Breast epithelium (tissue), 4 donors: ENCODE data around the gene PRAC2. TPM values are rescaled to one million over a fixed set of nuclear protein-coding genes. Genes with fewer than 3 reads are reported as not detected.

Experiments
- DNase-seq, 2 donors: peaks; one replicate each; pipeline ENCODE4 v3.0.0-alpha.2; 2019; ENCODE audit warnings: low spot score in 2 of 2
- H3K27ac ChIP-seq, 2 donors: fragments of 200-600 bp; sonication (generic) in 1 of 2; one replicate each; pipeline ENCODE4 v1.5.1; 2016 to 2019; ENCODE audit warnings: mild to moderate bottlenecking in 1 of 2
- H3K27me3 ChIP-seq, 2 donors: fragments of 200-600 bp; sonication (generic) in 1 of 2; one replicate each; pipeline versions ENCODE4 v1.5.1 to v1.6.0; 2017 to 2019; ENCODE audit warnings: control low read depth in 1 of 2, mild to moderate bottlenecking in 1 of 2
- H3K36me3 ChIP-seq: fragments of 200-600 bp; one replicate; pipeline ENCODE4 v1.5.1; 2019
- H3K4me1 ChIP-seq, 2 donors: fragments of 200-600 bp; sonication (generic); one replicate each; pipeline ENCODE4 v1.5.1; 2016 to 2019; ENCODE audit warnings: control low read depth in 1 of 2
- H3K4me3 ChIP-seq, 3 donors: fragments of 200-600 bp; sonication (generic); 1 replicate in 2 of 3; 2 replicates in 1 of 3; pipeline ENCODE4 v1.5.1; 2016 to 2019; ENCODE audit warnings: mild to moderate bottlenecking in 3 of 3, moderate library complexity in 2 of 3
- H3K9me3 ChIP-seq, 2 donors: fragments of 200-600 bp; sonication (generic) in 1 of 2; one replicate each; pipeline ENCODE4 v1.5.1; 2016 to 2019; ENCODE audit warnings: control low read depth in 1 of 2
- CTCF ChIP-seq, 3 donors: fragments of 450-650 bp; IDR thresholded peaks; one replicate each; pipeline ENCODE4 v1.5.1; 2016 to 2017; ENCODE audit warnings: antibody characterized with exemption in 3 of 3, mild to moderate bottlenecking in 3 of 3, moderate library complexity in 3 of 3
- POLR2A ChIP-seq: fragments of 450-650 bp; IDR thresholded peaks from one replicate; pipeline ENCODE4 v1.6.1; 2016; ENCODE audit warnings: antibody characterized with exemption, mild to moderate bottlenecking, moderate library complexity
- POLR2AphosphoS5 ChIP-seq, 3 donors: sonication (generic); formaldehyde crosslinking; IDR thresholded peaks; one replicate each; pipeline ENCODE4 v1.6.1; 2017; ENCODE audit warnings: antibody characterized with exemption in 3 of 3
- intact Hi-C: fragments of 100-400 bp; cut with DNase I; formaldehyde crosslinking; loops from one replicate; pipeline ENCODE4 v1.15.1; 2023; ENCODE audit warnings: low total_unique reads
- total RNA-seq, 3 donors: library from RNA; depleted of rRNA; stranded (reverse); fragments of >200 nt; gene quantifications; one replicate each; pipeline ENCODE4 v1.1.0, GENCODE V29; 2016

PRAC2 gene
- total RNA-seq, 3 donors from 2014 or later = not detected

GRCh38 chr17:48721009-48721402 is 2.0 kb upstream of the PRAC2 start:
- intact Hi-C loops = loop anchor here (5.0 kb wide), 1 partner anchor 669 kb away; no protein-coding TSS in a partner anchor
- DNase-seq = no peak
- Histone ChIP-seq H3K27me3 (peaks cover 8 to 100% of the 10 kb centered on the region in 2 donors), H3K9me3 (no peaks in the 10 kb centered on the region), H3K27ac (no peak overlapping the region), H3K36me3 (no peaks in the 10 kb centered on the region), H3K4me3 (no peak overlapping the region), H3K4me1 (no peaks in the 10 kb centered on the region)
- TF ChIP-seq CTCF (IDR thresholded peaks at IDR 0.05) = no peak
- no peak for TF ChIP-seq POLR2A
- TF ChIP-seq POLR2AphosphoS5 (IDR thresholded peaks at IDR 0.05) = no peak

GRCh38 chr17:48722201-48722907 is 631 bp upstream of the PRAC2 start, which contains the start of gene PRAC1:
PRAC1 (minus strand) TSS chr17:48722518; CDS start chr17:48722392, 126 bp downstream.
- TF ChIP-seq POLR2AphosphoS5 (IDR thresholded peaks at IDR 0.05) (no peak), POLR2A (no peak), CTCF (IDR thresholded peaks at IDR 0.05) (no peak)
- Histone ChIP-seq H3K27me3 (peaks cover 8 to 100% of the 10 kb centered on the region in 2 donors), H3K4me3 (no peak within 1 kb of the TSS), H3K9me3 (no peaks in the 10 kb centered on the region), H3K36me3 (no peaks in the 10 kb centered on the region), H3K4me1 (no peaks in the 10 kb centered on the region), H3K27ac (no peak within 1 kb of the TSS)
- intact Hi-C loops = loop anchor here (5.0 kb wide), 1 partner anchor 670 kb away; no protein-coding TSS in a partner anchor
- DNase-seq = no peak

GRCh38 chr17:48723423-48724250 is 652 bp downstream of the PRAC2 start:
- no peak for TF ChIP-seq POLR2AphosphoS5 (IDR thresholded peaks at IDR 0.05)
- no peak for TF ChIP-seq POLR2A
- no peak for TF ChIP-seq CTCF (IDR thresholded peaks at IDR 0.05)
- no peaks in the 10 kb centered on the region for H3K4me1 ChIP-seq
- peaks cover 12 to 100% of the 10 kb centered on the region in 2 donors for H3K27me3 ChIP-seq
- H3K4me3 ChIP-seq = no peak overlapping the region
- intact Hi-C loops = loop anchor here (5.0 kb wide), 1 partner anchor 671 kb away; no protein-coding TSS in a partner anchor
- no peaks in the 10 kb centered on the region for H3K9me3 ChIP-seq
- H3K27ac ChIP-seq = no peak overlapping the region
- DNase-seq = no peak
- H3K36me3 ChIP-seq = no peaks in the 10 kb centered on the region

GRCh38 chr17:48724251-48725003 is 1.4 kb downstream of the PRAC2 start:
- DNase-seq = peak; percentile 44 to 88
- no peak overlapping the region for H3K27ac ChIP-seq
- H3K27me3 ChIP-seq = peaks cover 14 to 100% of the 10 kb centered on the region in 2 donors
- H3K36me3 ChIP-seq = no peaks in the 10 kb centered on the region
- intact Hi-C loops = loop anchor here (5.0 kb wide), 1 partner anchor 672 kb away; no protein-coding TSS in a partner anchor
- no peaks in the 10 kb centered on the region for H3K4me1 ChIP-seq
- H3K4me3 ChIP-seq = peak overlapping the region in 1 of 3 donors; percentile 50
- TF ChIP-seq POLR2A = no peak
- TF ChIP-seq POLR2AphosphoS5 (IDR thresholded peaks at IDR 0.05) = no peak
- peak in 2 of 3 donors; percentile 60 to 65 for TF ChIP-seq CTCF (IDR thresholded peaks at IDR 0.05)
- no peaks in the 10 kb centered on the region for H3K9me3 ChIP-seq
